ENCODE data around the gene PLD6. TPM values are rescaled to one million over a fixed set of nuclear protein-coding genes. Genes with fewer than 3 reads are reported as not detected.

Gene PLD6
- total and polyA plus RNA-seq, 10 donors = 1.4 to 5.6 (median 3.5) TPM

DNA sequence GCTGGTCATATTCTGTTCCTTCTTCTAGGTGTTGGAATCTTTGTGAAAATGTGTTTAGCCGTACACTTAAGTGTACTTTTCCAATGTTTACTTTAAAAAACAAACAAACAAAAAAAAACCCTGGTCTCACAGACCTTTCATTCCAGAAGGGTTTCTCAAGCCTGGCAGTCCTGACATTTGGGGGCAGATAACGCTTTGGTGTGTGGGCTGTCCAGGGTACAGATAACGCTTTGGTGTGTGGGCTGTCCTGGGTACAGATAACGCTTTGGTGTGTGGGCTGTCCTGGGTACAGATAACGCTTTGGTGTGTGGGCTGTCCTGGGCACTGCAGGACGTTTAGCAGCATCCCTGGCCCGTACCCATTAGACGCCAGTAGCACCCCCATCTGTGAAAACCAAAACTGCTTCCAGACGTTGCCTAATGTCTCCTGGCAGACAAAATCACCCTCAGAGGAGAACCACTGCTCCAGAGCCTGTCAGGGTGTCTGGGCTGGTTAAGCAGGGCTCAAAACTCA is 46.1 kb upstream of the PLD6 start:
- Histone ChIP-seq H3K27me3 (replicated peaks in 1 of 7) (no peaks in the 10 kb centered on the region), H3K27ac (no peak overlapping the region), H3K9me3 (no peaks in the 10 kb centered on the region), H3K36me3 (peaks cover 2 to 100% (median 92%) of the 10 kb centered on the region in 6 donors), H3K4me1 (no peaks in the 10 kb centered on the region), H3K4me3 (no peak overlapping the region)
- TF ChIP-seq POLR2AphosphoS5 (IDR thresholded peaks at IDR 0.05) = no peak
- no peak for TF ChIP-seq POLR2A (IDR thresholded peaks at IDR 0.05)
- TF ChIP-seq, protein P1, sequence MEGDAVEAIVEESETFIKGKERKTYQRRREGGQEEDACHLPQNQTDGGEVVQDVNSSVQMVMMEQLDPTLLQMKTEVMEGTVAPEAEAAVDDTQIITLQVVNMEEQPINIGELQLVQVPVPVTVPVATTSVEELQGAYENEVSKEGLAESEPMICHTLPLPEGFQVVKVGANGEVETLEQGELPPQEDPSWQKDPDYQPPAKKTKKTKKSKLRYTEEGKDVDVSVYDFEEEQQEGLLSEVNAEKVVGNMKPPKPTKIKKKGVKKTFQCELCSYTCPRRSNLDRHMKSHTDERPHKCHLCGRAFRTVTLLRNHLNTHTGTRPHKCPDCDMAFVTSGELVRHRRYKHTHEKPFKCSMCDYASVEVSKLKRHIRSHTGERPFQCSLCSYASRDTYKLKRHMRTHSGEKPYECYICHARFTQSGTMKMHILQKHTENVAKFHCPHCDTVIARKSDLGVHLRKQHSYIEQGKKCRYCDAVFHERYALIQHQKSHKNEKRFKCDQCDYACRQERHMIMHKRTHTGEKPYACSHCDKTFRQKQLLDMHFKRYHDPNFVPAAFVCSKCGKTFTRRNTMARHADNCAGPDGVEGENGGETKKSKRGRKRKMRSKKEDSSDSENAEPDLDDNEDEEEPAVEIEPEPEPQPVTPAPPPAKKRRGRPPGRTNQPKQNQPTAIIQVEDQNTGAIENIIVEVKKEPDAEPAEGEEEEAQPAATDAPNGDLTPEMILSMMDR (IDR thresholded peaks at IDR 0.05 in 8 of 11, conservative IDR thresholded peaks at IDR 0.05 in 3 of 11) = no peak
- 73 to 87% (median 86%) methylated on average over 5 to 9 of the region's 9 CpGs for WGBS, 5 donors
- intact Hi-C loops (cut with DNase I; ENCODE audit: low total_unique reads) = no loop called here
- no peak for DNase-seq

DNA sequence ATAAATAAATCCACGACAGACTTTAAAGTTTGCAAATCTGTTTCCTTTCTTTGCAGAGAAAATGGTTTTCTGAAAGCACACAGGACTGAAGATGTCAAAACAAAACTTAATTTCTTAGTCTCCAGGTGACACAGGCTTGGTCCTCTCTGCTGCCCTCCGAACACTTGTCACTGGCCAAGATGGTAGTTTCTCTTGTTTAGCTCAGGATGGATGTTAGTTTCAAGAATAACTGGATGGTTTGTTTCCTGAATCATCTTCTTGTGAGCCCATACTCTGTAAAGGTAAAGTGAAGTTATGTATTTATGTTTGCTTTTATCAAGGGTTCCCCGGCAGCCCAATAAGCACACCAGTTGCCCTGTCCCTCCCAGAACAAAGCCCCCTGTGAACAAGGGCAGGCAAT is 40.7 kb upstream of the PLD6 start:
- H3K4me3 ChIP-seq = no peak overlapping the region
- TF ChIP-seq POLR2A (IDR thresholded peaks at IDR 0.05) (no peak), POLR2AphosphoS5 (IDR thresholded peaks at IDR 0.05) (no peak)
- TF ChIP-seq, protein P1 (IDR thresholded peaks at IDR 0.05 in 8 of 11, conservative IDR thresholded peaks at IDR 0.05 in 3 of 11) = no peak
- H3K9me3 ChIP-seq = no peaks in the 10 kb centered on the region
- no peaks in the 10 kb centered on the region for H3K4me1 ChIP-seq
- WGBS, 5 donors = 93 to 97% (median 96%) methylated on average over 3 of the region's 3 CpGs
- DNase-seq = no peak
- H3K36me3 ChIP-seq = peaks cover 2 to 70% (median 60%) of the 10 kb centered on the region in 6 donors
- H3K27ac ChIP-seq = no peak overlapping the region
- intact Hi-C loops (cut with DNase I; ENCODE audit: low total_unique reads) = no loop called here
- no peaks in the 10 kb centered on the region for H3K27me3 ChIP-seq (replicated peaks in 1 of 7)

DNA sequence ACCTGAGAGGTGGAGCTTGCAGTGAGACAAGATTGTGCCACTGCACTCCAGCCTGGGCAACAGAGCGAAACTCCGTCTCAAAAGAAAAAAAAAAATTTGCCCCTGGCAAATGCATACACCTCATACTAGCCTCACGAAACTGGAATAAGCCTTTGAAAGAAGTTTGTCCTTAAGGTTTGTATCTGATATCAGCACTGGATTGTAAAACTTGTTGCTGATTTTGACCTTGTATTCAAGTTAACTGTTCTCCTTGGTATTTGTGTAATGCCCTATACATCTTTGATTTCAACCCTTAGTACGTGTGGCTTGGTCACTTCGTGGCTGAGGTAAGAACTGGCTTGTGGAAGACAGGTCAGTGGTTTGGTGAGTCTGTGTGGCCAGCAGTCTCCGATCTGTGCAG is 37.0 kb upstream of the PLD6 start:
- TF ChIP-seq POLR2A (IDR thresholded peaks at IDR 0.05) (no peak), POLR2AphosphoS5 (IDR thresholded peaks at IDR 0.05) (no peak)
- TF ChIP-seq, protein P1 (IDR thresholded peaks at IDR 0.05 in 8 of 11, conservative IDR thresholded peaks at IDR 0.05 in 3 of 11) = no peak
- Histone ChIP-seq H3K9me3 (no peaks in the 10 kb centered on the region), H3K4me3 (no peak overlapping the region), H3K36me3 (peaks cover 2 to 32% (median 30%) of the 10 kb centered on the region in 6 donors), H3K4me1 (peaks cover 0 to 9% (median 6%) of the 10 kb centered on the region in 6 donors), H3K27ac (no peak overlapping the region), H3K27me3 (replicated peaks in 1 of 7) (no peaks in the 10 kb centered on the region)
- intact Hi-C loops (cut with DNase I; ENCODE audit: low total_unique reads) = no loop called here
- 93 to 95% (median 94%) methylated on average over 6 of the region's 6 CpGs for WGBS, 5 donors
- no peak for DNase-seq

DNA sequence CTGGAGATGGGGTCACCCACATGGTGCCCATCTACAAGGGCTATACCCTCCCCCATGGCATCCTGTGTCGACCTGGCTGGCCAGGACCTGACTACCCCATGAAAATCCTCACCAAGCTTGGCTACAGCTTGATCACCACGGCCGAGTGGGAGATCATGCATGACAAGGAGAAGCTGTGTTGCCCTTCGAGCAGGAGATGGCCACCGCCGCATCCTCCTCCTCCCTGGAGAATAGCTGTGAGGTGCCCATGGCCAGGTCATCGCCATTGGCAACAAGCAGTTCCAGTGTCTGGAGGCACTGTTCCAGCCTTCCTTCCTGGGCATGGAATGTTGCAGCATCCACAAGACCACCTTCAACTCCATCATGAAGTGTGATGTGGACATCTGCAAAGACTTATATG is 36.1 kb upstream of the PLD6 start:
- no peak overlapping the region for H3K4me3 ChIP-seq
- H3K4me1 ChIP-seq = peaks cover 0 to 13% (median 8%) of the 10 kb centered on the region in 6 donors
- no peak overlapping the region for H3K27ac ChIP-seq
- 90 to 100% (median 93%) methylated on average over 7 of the region's 7 CpGs for WGBS, 5 donors
- intact Hi-C loops (cut with DNase I; ENCODE audit: low total_unique reads) = no loop called here
- H3K27me3 ChIP-seq (replicated peaks in 1 of 7) = no peaks in the 10 kb centered on the region
- no peaks in the 10 kb centered on the region for H3K9me3 ChIP-seq
- no peak for DNase-seq
- peaks cover 0 to 23% (median 21%) of the 10 kb centered on the region in 6 donors for H3K36me3 ChIP-seq
- TF ChIP-seq, protein P1 (IDR thresholded peaks at IDR 0.05 in 8 of 11, conservative IDR thresholded peaks at IDR 0.05 in 3 of 11) = no peak
- TF ChIP-seq POLR2AphosphoS5 (IDR thresholded peaks at IDR 0.05) (no peak), POLR2A (IDR thresholded peaks at IDR 0.05) (no peak)

Measured in spleen (tissue), 11 donors.